ENCODE measurements around the gene NTRK3. TPM values are rescaled to one million over a fixed set of nuclear protein-coding genes. Genes with fewer than 3 reads are reported as not detected.

NTRK3 gene
- total and polyA plus RNA-seq, 2 of the 8 experiments (the other 6 are each of a cell fraction or from before 2014, with no cell fraction given), result 4.5 to 6.8 TPM

- H3K4ac ChIP-seq (replicated peaks; ENCODE audit: insufficient read length, low read depth, low read length), result no peak overlapping the region
- no peaks in the 10 kb centered on the region for H3K9me3 ChIP-seq (ENCODE audit: insufficient read depth in 2 of 2, low read depth in 1 of 2, low read length in 1 of 2)
- H2AK5ac ChIP-seq (ENCODE audit: low read depth, low read length), result no peak overlapping the region
- no peaks in the 10 kb centered on the region; a peak in 1 of 7 replicates for H3K27me3 ChIP-seq (replicated peaks in 1 of 4; ENCODE audit: control insufficient read depth in 3 of 4, extremely low read depth in 1 of 4, insufficient read depth in 3 of 4, low read length in 3 of 4)
- H4K5ac ChIP-seq (ENCODE audit: insufficient read length, low read depth, low read length), result no peak overlapping the region
- H4K91ac ChIP-seq (replicated peaks; ENCODE audit: insufficient read length, low read length), result no peak overlapping the region
- no peak overlapping the region for H3K4me3 ChIP-seq (ENCODE audit: extremely low read depth in 1 of 4, insufficient read depth in 2 of 4, low read depth in 3 of 4, low read length in 4 of 4)
- H3K18ac ChIP-seq (ENCODE audit: extremely low read depth, low read length), result no peak overlapping the region
- no peaks in the 10 kb centered on the region for H4K20me1 ChIP-seq (replicated peaks in 1 of 2; ENCODE audit: control insufficient read depth in 1 of 2, insufficient read depth in 2 of 2, low read length in 2 of 2)
- no peak overlapping the region for H3K4me2 ChIP-seq (ENCODE audit: insufficient read depth in 1 of 2, low read depth in 2 of 2, low read length in 2 of 2)
- H3K23ac ChIP-seq (ENCODE audit: insufficient read length), result no peak overlapping the region
- H3K36me3 ChIP-seq (ENCODE audit: control insufficient read depth in 2 of 4, insufficient read depth in 4 of 4, low read length in 3 of 4), result no peaks in the 10 kb centered on the region
- H3K4me1 ChIP-seq (replicated peaks in 1 of 4; ENCODE audit: control insufficient read depth in 3 of 4, insufficient read depth in 4 of 4, low read length in 3 of 4), result peaks cover 0 to 3% (median 0%) of the 10 kb centered on the region in 4 experiments; a peak in 1 of 7 replicates
- no peak overlapping the region for H4K8ac ChIP-seq (ENCODE audit: extremely low read depth, insufficient read depth, low read length)
- no peak overlapping the region for H2BK120ac ChIP-seq (replicated peaks; ENCODE audit: low read depth, low read length)
- H2BK15ac ChIP-seq (ENCODE audit: low read length), result no peak overlapping the region
- no peaks in the 10 kb centered on the region for H3K23me2 ChIP-seq (ENCODE audit: low read depth, low read length)
- no peak overlapping the region for H3K56ac ChIP-seq (replicated peaks; ENCODE audit: insufficient read length, low read depth, low read length)
- POLR2A ChIA-PET (ENCODE audit: partially characterized antibody), result no interaction called here
- H2BK12ac ChIP-seq (ENCODE audit: low read depth, low read length), result no peak overlapping the region
- no peak overlapping the region for H3K9ac ChIP-seq (replicated peaks in 1 of 4; ENCODE audit: extremely low read depth in 1 of 4, low read depth in 3 of 4, low read length in 3 of 4)
- H2AFZ ChIP-seq (ENCODE audit: low read length), result no peak overlapping the region
- H3K14ac ChIP-seq (ENCODE audit: insufficient read length), result no peak overlapping the region
- H3K79me2 ChIP-seq (ENCODE audit: control insufficient read depth in 1 of 2, insufficient read depth in 2 of 2, low read length in 2 of 2), result no peaks in the 10 kb centered on the region
- FAIRE-seq (no peak), DNase-seq (ENCODE audit: low read depth in 1 of 2, low spot score in 2 of 2) (no peak)
- no peak overlapping the region for H2BK20ac ChIP-seq (ENCODE audit: low read length)
- no peaks in the 10 kb centered on the region for H3K79me1 ChIP-seq (ENCODE audit: low read depth, low read length)
- H3K27ac ChIP-seq (ENCODE audit: low read depth, low read length), result no peak overlapping the region
- H2BK5ac ChIP-seq (ENCODE audit: low read depth, low read length), result no peak overlapping the region
- CTCF ChIA-PET (ENCODE audit: partially characterized antibody), result interaction anchor here (0.9 to 1.3 kb wide), 2 partner anchors 10 to 46 kb away, joined by 3 read pairs; no protein-coding TSS in a partner anchor
- TF ChIP-seq JUND (IDR thresholded peaks at IDR 0.05; ENCODE audit: low read length) (no peak), RXRA (IDR thresholded peaks at IDR 0.05; ENCODE audit: insufficient read depth, low read depth, low read length) (no peak), ASH2L (IDR thresholded peaks at IDR 0.05; ENCODE audit: low read length) (no peak), POLR2A (IDR thresholded peaks at IDR 0.05; ENCODE audit: control extremely low read depth in 1 of 2, low read depth in 2 of 2, low read length in 2 of 2) (no peak), CBX5 (IDR thresholded peaks at IDR 0.05; ENCODE audit: low read depth, low read length) (no peak), YY1 (IDR thresholded peaks at IDR 0.05; ENCODE audit: low read depth, low read length) (no peak), RNF2 (IDR thresholded peaks at IDR 0.05; ENCODE audit: borderline replicate concordance, low read depth, low read length, missing control alignments, poor library complexity, severe bottlenecking) (no peak), EZH2 (IDR thresholded peaks at IDR 0.05; ENCODE audit: low read depth, low read length, severe bottlenecking) (no peak), CEBPB (IDR thresholded peaks at IDR 0.05; ENCODE audit: low read depth, low read length) (no peak), NANOG (IDR thresholded peaks at IDR 0.05; ENCODE audit: insufficient read depth, low read depth, low read length, poor library complexity, severe bottlenecking) (no peak), PHF8 (conservative IDR thresholded peaks at IDR 0.05; ENCODE audit: low read depth, low read length) (no peak)
Observed at GRCh38 chr15:88108477-88108876, 148.1 kb downstream of the NTRK3 start.
